ENCODE data around the gene CRY1.

GRCh38 chr12:107130830-107131611, 37.7 kb upstream of the CRY1 start:
- TF ChIP-seq RFX5 (IDR thresholded peaks at IDR 0.05; ENCODE audit: low read length) (no peak), CTCF (IDR thresholded peaks at IDR 0.05) (no peak), EZH2phosphoT487 (IDR thresholded peaks at IDR 0.05; ENCODE audit: borderline replicate concordance, low read depth) (no peak), SIN3A (IDR thresholded peaks at IDR 0.05; ENCODE audit: borderline replicate concordance, low read depth, low read length) (no peak)
